HG02885 (cell line): ENCODE measurements around the gene ZNF688.

ENCODE experiments used
- ATAC-seq: cut with Tn5 transposase; IDR thresholded peaks from one replicate; pipeline ENCODE4 v1.9.1; 2021; ENCODE audit warnings: mild to moderate bottlenecking; ENCODE audit not compliant: unreplicated experiment, poor library complexity

Gene ZNF688

GRCh38 chr16:30521873-30522641 lies 49.5 kb downstream of the ZNF688 start:
- no peak for ATAC-seq

DNA sequence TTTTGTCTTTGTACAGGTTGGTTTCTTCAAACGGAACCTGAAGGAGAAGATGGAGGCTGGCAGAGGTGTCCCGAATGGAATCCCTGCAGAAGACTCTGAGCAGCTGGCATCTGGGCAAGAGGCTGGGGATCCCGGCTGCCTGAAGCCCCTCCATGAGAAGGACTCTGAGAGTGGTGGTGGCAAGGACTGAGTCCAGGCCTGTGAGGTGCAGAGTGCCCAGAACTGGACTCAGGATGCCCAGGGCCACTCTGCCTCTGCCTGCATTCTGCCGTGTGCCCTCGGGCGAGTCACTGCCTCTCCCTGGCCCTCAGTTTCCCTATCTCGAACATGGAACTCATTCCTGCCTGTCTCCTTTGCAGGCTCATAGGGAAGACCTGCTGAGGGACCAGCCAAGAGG lies 50.0 kb downstream of the ZNF688 start:
- ATAC-seq: no peak
